ENCODE data around the gene GRID1.

DNA sequence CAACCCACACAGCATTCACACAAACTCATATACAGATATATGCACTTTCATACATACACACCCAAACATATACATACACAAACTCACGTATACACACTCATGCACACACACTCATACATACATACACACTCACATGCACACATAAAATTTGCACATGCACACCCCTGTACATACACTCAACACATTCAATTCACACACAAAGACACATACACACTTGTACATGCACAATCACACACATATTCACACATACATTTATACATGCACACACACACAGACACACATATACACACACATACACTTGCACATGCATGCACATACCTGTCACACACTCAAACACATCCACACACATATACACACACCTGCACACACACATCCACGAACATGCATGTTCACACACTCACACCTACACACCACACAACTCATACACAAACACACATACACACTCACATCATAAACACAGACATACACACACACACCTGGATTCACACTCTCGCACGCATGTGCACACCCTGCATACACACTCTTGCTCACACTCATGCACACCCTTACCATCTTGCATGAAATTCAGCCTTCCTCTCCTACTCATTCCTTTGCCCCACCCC lies 451.2 kb downstream of the GRID1 start:
- TF ChIP-seq, protein P1, sequence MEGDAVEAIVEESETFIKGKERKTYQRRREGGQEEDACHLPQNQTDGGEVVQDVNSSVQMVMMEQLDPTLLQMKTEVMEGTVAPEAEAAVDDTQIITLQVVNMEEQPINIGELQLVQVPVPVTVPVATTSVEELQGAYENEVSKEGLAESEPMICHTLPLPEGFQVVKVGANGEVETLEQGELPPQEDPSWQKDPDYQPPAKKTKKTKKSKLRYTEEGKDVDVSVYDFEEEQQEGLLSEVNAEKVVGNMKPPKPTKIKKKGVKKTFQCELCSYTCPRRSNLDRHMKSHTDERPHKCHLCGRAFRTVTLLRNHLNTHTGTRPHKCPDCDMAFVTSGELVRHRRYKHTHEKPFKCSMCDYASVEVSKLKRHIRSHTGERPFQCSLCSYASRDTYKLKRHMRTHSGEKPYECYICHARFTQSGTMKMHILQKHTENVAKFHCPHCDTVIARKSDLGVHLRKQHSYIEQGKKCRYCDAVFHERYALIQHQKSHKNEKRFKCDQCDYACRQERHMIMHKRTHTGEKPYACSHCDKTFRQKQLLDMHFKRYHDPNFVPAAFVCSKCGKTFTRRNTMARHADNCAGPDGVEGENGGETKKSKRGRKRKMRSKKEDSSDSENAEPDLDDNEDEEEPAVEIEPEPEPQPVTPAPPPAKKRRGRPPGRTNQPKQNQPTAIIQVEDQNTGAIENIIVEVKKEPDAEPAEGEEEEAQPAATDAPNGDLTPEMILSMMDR (IDR thresholded peaks at IDR 0.05) = no peak
- TF ChIP-seq POLR2A (IDR thresholded peaks at IDR 0.05) = no peak

All from Peyer's patch (tissue), 4 donors.